Measurements from ENCODE around the gene OPCML. TPM values are rescaled to one million over a fixed set of nuclear protein-coding genes. Genes with fewer than 3 reads are reported as not detected.
A peak's percentile ranks its signal among the peaks of the same experiment; 100 is the strongest.

The OPCML gene
- total and polyA plus RNA-seq, 2 donors from 2014 or later, result 0.77 to 1.1 TPM

GRCh38 chr11:132817387-132817786 is 714.9 kb downstream of the OPCML start:
- DNase-seq, result no peak
- Histone ChIP-seq H3K27me3 (ENCODE audit: control insufficient read depth, insufficient read depth, low read length) (no peaks in the 10 kb centered on the region), H3K9me3 (ENCODE audit: control insufficient read depth in 2 of 3, insufficient read depth in 1 of 3, low read length in 3 of 3) (no peaks in the 10 kb centered on the region), H3K4me1 (ENCODE audit: control insufficient read depth in 2 of 3, insufficient read depth in 2 of 3, low read depth in 1 of 3, low read length in 3 of 3) (peaks cover 0 to 12% (median 0%) of the 10 kb centered on the region in 3 donors), H3K4me3 (ENCODE audit: low read length in 3 of 3) (no peak overlapping the region), H3K27ac (ENCODE audit: low read depth in 2 of 2, low read length in 2 of 2) (no peak overlapping the region), H3K9ac (ENCODE audit: low read length in 3 of 3) (no peak overlapping the region), H3K36me3 (ENCODE audit: control insufficient read depth in 2 of 3, insufficient read depth in 3 of 3, low read length in 3 of 3) (no peaks in the 10 kb centered on the region)
- intact Hi-C loops (cut with DNase I), result no loop called here
- FAIRE-seq, result no peak
- no peak for TF ChIP-seq CTCF (IDR thresholded peaks at IDR 0.05; ENCODE audit: borderline replicate concordance, extremely low read depth, insufficient read depth)

- FAIRE-seq (peak; percentile 33), DNase-seq (peak in 2 of 5 donors; percentile 49 to 73)
- intact Hi-C loops (cut with DNase I), result no loop called here
- H3K36me3 ChIP-seq (ENCODE audit: control insufficient read depth in 2 of 3, insufficient read depth in 3 of 3, low read length in 3 of 3), result no peaks in the 10 kb centered on the region
- H3K27me3 ChIP-seq (ENCODE audit: control insufficient read depth, insufficient read depth, low read length), result no peaks in the 10 kb centered on the region
- no peak overlapping the region for H3K27ac ChIP-seq (ENCODE audit: low read depth in 2 of 2, low read length in 2 of 2)
- H3K4me1 ChIP-seq (ENCODE audit: control insufficient read depth in 2 of 3, insufficient read depth in 2 of 3, low read depth in 1 of 3, low read length in 3 of 3), result peaks cover 0 to 12% (median 0%) of the 10 kb centered on the region in 3 donors
- H3K4me3 ChIP-seq (ENCODE audit: low read length in 3 of 3), result no peak overlapping the region
- H3K9ac ChIP-seq (ENCODE audit: low read length in 3 of 3), result no peak overlapping the region
- no peaks in the 10 kb centered on the region for H3K9me3 ChIP-seq (ENCODE audit: control insufficient read depth in 2 of 3, insufficient read depth in 1 of 3, low read length in 3 of 3)
- TF ChIP-seq CTCF (IDR thresholded peaks at IDR 0.05; ENCODE audit: borderline replicate concordance, extremely low read depth, insufficient read depth), result no peak
Observed at GRCh38 chr11:132814410-132814809, 717.9 kb downstream of the OPCML start.

- TF ChIP-seq CTCF (IDR thresholded peaks at IDR 0.05; ENCODE audit: borderline replicate concordance, extremely low read depth, insufficient read depth), result no peak
- intact Hi-C loops (cut with DNase I), result no loop called here
- FAIRE-seq (no peak), DNase-seq (no peak)
- H3K27me3 ChIP-seq (ENCODE audit: control insufficient read depth, insufficient read depth, low read length), result no peaks in the 10 kb centered on the region
- H3K27ac ChIP-seq (ENCODE audit: low read depth in 2 of 2, low read length in 2 of 2), result no peak overlapping the region
- H3K9me3 ChIP-seq (ENCODE audit: control insufficient read depth in 2 of 3, insufficient read depth in 1 of 3, low read length in 3 of 3), result no peaks in the 10 kb centered on the region
- no peak overlapping the region for H3K4me3 ChIP-seq (ENCODE audit: low read length in 3 of 3)
- no peaks in the 10 kb centered on the region for H3K36me3 ChIP-seq (ENCODE audit: control insufficient read depth in 2 of 3, insufficient read depth in 3 of 3, low read length in 3 of 3)
- H3K4me1 ChIP-seq (ENCODE audit: control insufficient read depth in 2 of 3, insufficient read depth in 2 of 3, low read depth in 1 of 3, low read length in 3 of 3), result peaks cover 0 to 12% (median 0%) of the 10 kb centered on the region in 3 donors
- H3K9ac ChIP-seq (ENCODE audit: low read length in 3 of 3), result no peak overlapping the region
Observed at GRCh38 chr11:132811649-132812048, 720.7 kb downstream of the OPCML start.

GRCh38 chr11:132809070-132809469 is 723.2 kb downstream of the OPCML start:
- FAIRE-seq (no peak), DNase-seq (no peak)
- Histone ChIP-seq H3K4me1 (ENCODE audit: control insufficient read depth in 2 of 3, insufficient read depth in 2 of 3, low read depth in 1 of 3, low read length in 3 of 3) (peaks cover 0 to 10% (median 0%) of the 10 kb centered on the region in 3 donors), H3K9me3 (ENCODE audit: control insufficient read depth in 2 of 3, insufficient read depth in 1 of 3, low read length in 3 of 3) (no peaks in the 10 kb centered on the region), H3K27me3 (ENCODE audit: control insufficient read depth, insufficient read depth, low read length) (no peaks in the 10 kb centered on the region), H3K27ac (ENCODE audit: low read depth in 2 of 2, low read length in 2 of 2) (no peak overlapping the region), H3K36me3 (ENCODE audit: control insufficient read depth in 2 of 3, insufficient read depth in 3 of 3, low read length in 3 of 3) (no peaks in the 10 kb centered on the region), H3K9ac (ENCODE audit: low read length in 3 of 3) (no peak overlapping the region), H3K4me3 (ENCODE audit: low read length in 3 of 3) (no peak overlapping the region)
- intact Hi-C loops (cut with DNase I), result no loop called here
- TF ChIP-seq CTCF (IDR thresholded peaks at IDR 0.05; ENCODE audit: borderline replicate concordance, extremely low read depth, insufficient read depth), result no peak

All from kidney (tissue), 14 donors.